NB4 (cell line): ENCODE results near the gene NT5DC3.

Source experiments
- MYC ChIP-seq: IDR thresholded peaks from 2 replicates; pipeline ENCODE4 v1.6.1; 2011; ENCODE audit warnings: low read depth, low read length
- POLR2A ChIP-seq: IDR thresholded peaks from 2 replicates; pipeline ENCODE4 v1.6.1; 2011; ENCODE audit warnings: mild to moderate bottlenecking; ENCODE audit not compliant: insufficient read length; ENCODE audit errors: extremely low read depth
- TF ChIP-seq, protein P1 (sequence below): IDR thresholded peaks from one replicate; pipeline ENCODE4 v1.5.1; 2012; ENCODE audit warnings: low read depth, low read length
- TF ChIP-seq, protein P2 (sequence below): IDR thresholded peaks from 2 replicates; pipeline ENCODE4 v1.6.1; 2011; ENCODE audit warnings: low read depth, low read length

DNA sequence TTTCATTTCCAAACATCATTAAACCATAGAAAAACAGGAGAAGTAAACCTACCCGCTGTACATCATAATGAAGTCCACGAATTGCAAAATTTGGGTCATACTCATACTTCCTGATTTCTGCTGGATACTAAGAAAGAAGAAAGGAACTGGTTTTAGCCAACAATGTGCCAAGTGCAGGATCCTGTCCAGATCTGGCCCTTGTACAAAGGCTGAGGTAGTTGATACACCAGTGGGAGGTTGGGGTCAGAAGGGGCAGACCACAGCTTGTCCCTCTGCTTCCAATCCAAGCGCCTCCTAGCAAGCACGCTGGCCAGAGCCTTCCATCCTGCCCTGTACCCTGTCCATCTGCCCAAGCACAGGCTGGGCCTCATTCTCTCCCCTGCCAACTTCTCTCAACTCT is 34.2 kb downstream of the NT5DC3 start:
- TF ChIP-seq, protein P1, sequence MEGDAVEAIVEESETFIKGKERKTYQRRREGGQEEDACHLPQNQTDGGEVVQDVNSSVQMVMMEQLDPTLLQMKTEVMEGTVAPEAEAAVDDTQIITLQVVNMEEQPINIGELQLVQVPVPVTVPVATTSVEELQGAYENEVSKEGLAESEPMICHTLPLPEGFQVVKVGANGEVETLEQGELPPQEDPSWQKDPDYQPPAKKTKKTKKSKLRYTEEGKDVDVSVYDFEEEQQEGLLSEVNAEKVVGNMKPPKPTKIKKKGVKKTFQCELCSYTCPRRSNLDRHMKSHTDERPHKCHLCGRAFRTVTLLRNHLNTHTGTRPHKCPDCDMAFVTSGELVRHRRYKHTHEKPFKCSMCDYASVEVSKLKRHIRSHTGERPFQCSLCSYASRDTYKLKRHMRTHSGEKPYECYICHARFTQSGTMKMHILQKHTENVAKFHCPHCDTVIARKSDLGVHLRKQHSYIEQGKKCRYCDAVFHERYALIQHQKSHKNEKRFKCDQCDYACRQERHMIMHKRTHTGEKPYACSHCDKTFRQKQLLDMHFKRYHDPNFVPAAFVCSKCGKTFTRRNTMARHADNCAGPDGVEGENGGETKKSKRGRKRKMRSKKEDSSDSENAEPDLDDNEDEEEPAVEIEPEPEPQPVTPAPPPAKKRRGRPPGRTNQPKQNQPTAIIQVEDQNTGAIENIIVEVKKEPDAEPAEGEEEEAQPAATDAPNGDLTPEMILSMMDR, result no peak
- TF ChIP-seq, protein P2, sequence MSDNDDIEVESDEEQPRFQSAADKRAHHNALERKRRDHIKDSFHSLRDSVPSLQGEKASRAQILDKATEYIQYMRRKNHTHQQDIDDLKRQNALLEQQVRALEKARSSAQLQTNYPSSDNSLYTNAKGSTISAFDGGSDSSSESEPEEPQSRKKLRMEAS, result no peak
- TF ChIP-seq POLR2A (no peak), MYC (peak; percentile 56; the same call in 1 of the 2 replicates)
